GM23338 (cell line): Measurements from ENCODE around the gene DNAAF9.

Experiments
- EZH2 ChIP-seq: fragments of 200-600 bp; sonication (generic); IDR thresholded peaks from one replicate; pipeline ENCODE4 v1.8.0; 2017; ENCODE audit warnings: antibody characterized with exemption, mild to moderate bottlenecking, low read depth; ENCODE audit not compliant: unreplicated experiment
- POLR2AphosphoS5 ChIP-seq: IDR thresholded peaks from 2 replicates; pipeline ENCODE4 v1.6.1; 2016; ENCODE audit warnings: antibody characterized with exemption, low read depth
- TF ChIP-seq, protein P1 (sequence below), 2 experiments: fragments of 200-600 bp in 1 of 2; sonication (generic) in 1 of 2; conservative IDR thresholded peaks; 2 replicates each; pipeline versions ENCODE4 v1.5.1 to v1.6.1; 2016 to 2017; ENCODE audit warnings: antibody characterized with exemption in 2 of 2, low read depth in 2 of 2, mild to moderate bottlenecking in 2 of 2, moderate library complexity in 1 of 2

DNA sequence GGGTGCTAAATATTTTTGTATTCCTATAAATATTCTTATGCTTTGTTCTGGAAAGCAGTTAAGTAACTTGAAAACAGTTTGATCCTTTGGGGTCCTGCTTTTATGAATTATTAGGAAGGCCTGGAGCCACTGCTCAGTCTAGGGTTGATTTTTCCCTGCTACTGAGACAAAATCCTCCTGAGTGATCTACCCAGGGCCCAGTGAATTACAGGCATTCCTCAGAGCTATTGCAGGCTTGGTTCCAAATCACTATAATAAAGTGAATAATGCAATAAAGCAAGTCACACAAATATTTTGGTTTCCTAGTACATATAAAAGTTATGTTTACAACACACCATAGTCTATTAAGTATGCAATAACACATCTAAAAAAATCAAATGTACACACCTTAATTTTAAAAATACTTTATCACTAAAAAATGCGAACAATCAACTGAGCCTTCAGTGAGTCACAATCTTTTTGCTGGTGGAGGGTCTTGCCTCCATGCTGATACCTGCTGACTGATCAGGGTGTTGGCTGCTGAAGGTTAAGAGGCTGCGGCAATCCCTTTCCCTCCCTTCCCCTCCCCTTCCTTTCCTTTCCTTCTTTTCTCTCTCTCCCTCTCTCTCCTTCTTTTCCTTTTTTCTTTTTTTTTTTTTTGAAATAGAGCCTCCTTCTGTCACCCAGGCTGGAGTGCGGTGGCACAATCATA, 43.0 kb downstream of the DNAAF9 start:
- TF ChIP-seq, protein P1, sequence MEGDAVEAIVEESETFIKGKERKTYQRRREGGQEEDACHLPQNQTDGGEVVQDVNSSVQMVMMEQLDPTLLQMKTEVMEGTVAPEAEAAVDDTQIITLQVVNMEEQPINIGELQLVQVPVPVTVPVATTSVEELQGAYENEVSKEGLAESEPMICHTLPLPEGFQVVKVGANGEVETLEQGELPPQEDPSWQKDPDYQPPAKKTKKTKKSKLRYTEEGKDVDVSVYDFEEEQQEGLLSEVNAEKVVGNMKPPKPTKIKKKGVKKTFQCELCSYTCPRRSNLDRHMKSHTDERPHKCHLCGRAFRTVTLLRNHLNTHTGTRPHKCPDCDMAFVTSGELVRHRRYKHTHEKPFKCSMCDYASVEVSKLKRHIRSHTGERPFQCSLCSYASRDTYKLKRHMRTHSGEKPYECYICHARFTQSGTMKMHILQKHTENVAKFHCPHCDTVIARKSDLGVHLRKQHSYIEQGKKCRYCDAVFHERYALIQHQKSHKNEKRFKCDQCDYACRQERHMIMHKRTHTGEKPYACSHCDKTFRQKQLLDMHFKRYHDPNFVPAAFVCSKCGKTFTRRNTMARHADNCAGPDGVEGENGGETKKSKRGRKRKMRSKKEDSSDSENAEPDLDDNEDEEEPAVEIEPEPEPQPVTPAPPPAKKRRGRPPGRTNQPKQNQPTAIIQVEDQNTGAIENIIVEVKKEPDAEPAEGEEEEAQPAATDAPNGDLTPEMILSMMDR (conservative IDR thresholded peaks at IDR 0.05; ENCODE audit: low read depth in 2 of 2) = no peak
- no peak for TF ChIP-seq POLR2AphosphoS5
- TF ChIP-seq EZH2 = no peak
